Esophagus squamous epithelium (tissue), 5 donors: ENCODE data around the gene CEP78. TPM values are rescaled to one million over a fixed set of nuclear protein-coding genes. Genes with fewer than 3 reads are reported as not detected.
A peak's percentile ranks its signal among the peaks of the same experiment; 100 is the strongest.

ENCODE experiments used
- DNase-seq: peaks from one replicate; lab custom pipeline; 2025; lab: John Stamatoyannopoulos, UW
- H3K27ac ChIP-seq, 4 donors: fragments of 200-600 bp; sonication (generic); one replicate each; pipeline ENCODE4 v1.5.1; 2016 to 2019; ENCODE audit warnings: mild to moderate bottlenecking in 1 of 4
- H3K27me3 ChIP-seq, 4 donors: fragments of 200-600 bp; sonication (generic); 1 replicate in 3 of 4; 2 replicates in 1 of 4; pipeline versions ENCODE4 v1.5.1 to v1.6.0; 2017 to 2021; ENCODE audit warnings: antibody characterized with exemption in 1 of 4
- H3K36me3 ChIP-seq, 3 donors: fragments of 200-600 bp; sonication (generic); one replicate each; pipeline ENCODE4 v1.5.1; 2016 to 2019
- H3K4me1 ChIP-seq, 3 donors: fragments of 200-600 bp; sonication (generic); one replicate each; pipeline ENCODE4 v1.5.1; 2017 to 2019
- H3K4me3 ChIP-seq, 4 donors: fragments of 200-600 bp; sonication (generic); 1 replicate in 3 of 4; 2 replicates in 1 of 4; pipeline ENCODE4 v1.5.1; 2016 to 2019; ENCODE audit warnings: mild to moderate bottlenecking in 2 of 4, moderate library complexity in 1 of 4
- H3K9me3 ChIP-seq, 3 donors: fragments of 200-600 bp; sonication (generic); one replicate each; pipeline ENCODE4 v1.5.1; 2016 to 2019
- CTCF ChIP-seq, 6 experiments: fragments of 450-650 bp in 4 of 6; fragments of 200-600 bp in 2 of 6; sonication (generic) in 2 of 6; IDR thresholded peaks; one replicate each; pipeline ENCODE4 v1.5.1; 2016 to 2019; ENCODE audit warnings: antibody characterized with exemption in 6 of 6, mild to moderate bottlenecking in 4 of 6, moderate library complexity in 4 of 6
- POLR2A ChIP-seq, 4 donors: fragments of 450-650 bp; IDR thresholded peaks; one replicate each; pipeline ENCODE4 v1.6.1; 2017; ENCODE audit warnings: antibody characterized with exemption in 4 of 4, mild to moderate bottlenecking in 4 of 4, moderate library complexity in 3 of 4
- WGBS, 2 donors: methylation state at CpG; one replicate each; pipeline ENCODE4 v1.1.5; 2018; 5-methylcytosine and 5-hydroxymethylcytosine counted together
- intact Hi-C: fragments of 100-400 bp; cut with DNase I; formaldehyde crosslinking; loops from one replicate; pipeline ENCODE4 v1.15.0; 2022
- total RNA-seq, 4 donors: library from RNA; depleted of rRNA; stranded (reverse); fragments of >200 nt; gene quantifications; one replicate each; pipeline ENCODE4 v1.1.0, GENCODE V29; 2016
- donor health status: DM: yes; HTN: yes; CAD: no.

The CEP78 gene
- total RNA-seq, 4 donors from 2014 or later, result 8.6 to 14.6 (median 11.2) TPM

- no peak for DNase-seq
- TF ChIP-seq POLR2A (IDR thresholded peaks at IDR 0.05) (no peak), CTCF (IDR thresholded peaks at IDR 0.05) (no peak)
- intact Hi-C loops, result no loop called here
- Histone ChIP-seq H3K4me3 (no peak overlapping the region), H3K27me3 (no peaks in the 10 kb centered on the region), H3K9me3 (no peaks in the 10 kb centered on the region), H3K36me3 (no peaks in the 10 kb centered on the region), H3K4me1 (peaks cover 0 to 48% (median 10%) of the 10 kb centered on the region in 3 donors), H3K27ac (no peak overlapping the region)
These were observed 50.2 kb downstream of the CEP78 start for GRCh38 chr9:78286125-78286524.

GRCh38 chr9:78286946-78287388, 51.1 kb downstream of the CEP78 start:
- intact Hi-C loops, result no loop called here
- 79 to 90% methylated on average over 6 of the region's 6 CpGs for WGBS, 2 donors
- H3K4me1 ChIP-seq, result peaks cover 0 to 48% (median 10%) of the 10 kb centered on the region in 3 donors
- DNase-seq, result no peak
- no peaks in the 10 kb centered on the region for H3K36me3 ChIP-seq
- H3K27me3 ChIP-seq, result no peaks in the 10 kb centered on the region
- no peak overlapping the region for H3K4me3 ChIP-seq
- TF ChIP-seq CTCF (IDR thresholded peaks at IDR 0.05) (no peak), POLR2A (IDR thresholded peaks at IDR 0.05) (no peak)
- H3K27ac ChIP-seq, result no peak overlapping the region
- H3K9me3 ChIP-seq, result no peaks in the 10 kb centered on the region

- WGBS, 2 donors, result 51 to 58% methylated on average over 8 of the region's 8 CpGs
- Histone ChIP-seq H3K36me3 (no peaks in the 10 kb centered on the region), H3K4me1 (peaks cover 0 to 50% (median 10%) of the 10 kb centered on the region in 3 donors), H3K27me3 (no peaks in the 10 kb centered on the region), H3K9me3 (no peaks in the 10 kb centered on the region), H3K27ac (peak overlapping the region; percentile 3 to 80 (median 64)), H3K4me3 (no peak overlapping the region)
- no peak for DNase-seq
- no peak for TF ChIP-seq CTCF (IDR thresholded peaks at IDR 0.05)
- no peak for TF ChIP-seq POLR2A (IDR thresholded peaks at IDR 0.05)
- intact Hi-C loops, result no loop called here
These were observed 52.5 kb downstream of the CEP78 start for GRCh38 chr9:78288214-78288892.

GRCh38 chr9:78289474-78289873, 53.6 kb downstream of the CEP78 start:
- Histone ChIP-seq H3K9me3 (no peaks in the 10 kb centered on the region), H3K36me3 (no peaks in the 10 kb centered on the region), H3K4me3 (no peak overlapping the region), H3K27me3 (no peaks in the 10 kb centered on the region), H3K27ac (peak overlapping the region in 3 of 4 donors; percentile 3 to 80 (median 69)), H3K4me1 (peaks cover 0 to 50% (median 10%) of the 10 kb centered on the region in 3 donors)
- WGBS, 2 donors, result 41 to 58% methylated on average over 1 of the region's 1 CpG
- intact Hi-C loops, result no loop called here
- no peak for DNase-seq
- no peak for TF ChIP-seq CTCF (IDR thresholded peaks at IDR 0.05)
- TF ChIP-seq POLR2A (IDR thresholded peaks at IDR 0.05), result no peak

- Histone ChIP-seq H3K27me3 (no peaks in the 10 kb centered on the region), H3K36me3 (no peaks in the 10 kb centered on the region), H3K9me3 (no peaks in the 10 kb centered on the region), H3K4me3 (no peak overlapping the region), H3K27ac (peak overlapping the region in 1 of 4 donors; percentile 29), H3K4me1 (peaks cover under 1 to 59% (median 16%) of the 10 kb centered on the region in 3 donors)
- intact Hi-C loops, result no loop called here
- 26 to 52% methylated on average over 8 of the region's 8 CpGs for WGBS, 2 donors
- no peak for DNase-seq
- TF ChIP-seq CTCF (IDR thresholded peaks at IDR 0.05) (no peak), POLR2A (IDR thresholded peaks at IDR 0.05) (no peak)
These were observed 55.5 kb downstream of the CEP78 start for GRCh38 chr9:78291240-78291925.
